ENCODE data around the gene CACNB1.
"Not testable (repeated sequence)": the region's sequence is repeated elsewhere in the genome, so short reads cannot be mapped to it uniquely, and the experiment has no call there.

Gene CACNB1

DNA sequence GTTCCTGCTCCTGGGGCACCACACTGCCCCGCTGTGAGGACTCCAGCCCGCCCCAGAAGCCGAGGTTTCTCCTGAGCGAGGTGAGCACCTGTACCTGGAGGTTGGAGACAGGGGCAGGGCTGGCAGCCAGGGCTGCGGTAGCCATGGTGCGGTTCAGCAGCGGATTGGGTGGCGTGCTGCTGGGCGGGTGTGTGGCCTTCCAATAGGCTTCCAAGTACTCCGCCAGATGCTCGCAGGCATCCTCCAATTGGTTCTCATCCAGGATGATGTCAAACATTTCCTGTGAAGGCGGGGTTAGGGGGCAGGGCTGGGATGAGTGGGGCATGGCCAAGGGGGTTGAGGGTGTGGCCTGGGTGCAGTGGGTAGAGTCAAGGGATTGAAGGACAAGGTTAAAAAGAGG is 20.2 kb downstream of the CACNB1 start:
- DNase-seq (ENCODE audit: low read depth in 2 of 2, low spot score in 1 of 2): no peak

DNA sequence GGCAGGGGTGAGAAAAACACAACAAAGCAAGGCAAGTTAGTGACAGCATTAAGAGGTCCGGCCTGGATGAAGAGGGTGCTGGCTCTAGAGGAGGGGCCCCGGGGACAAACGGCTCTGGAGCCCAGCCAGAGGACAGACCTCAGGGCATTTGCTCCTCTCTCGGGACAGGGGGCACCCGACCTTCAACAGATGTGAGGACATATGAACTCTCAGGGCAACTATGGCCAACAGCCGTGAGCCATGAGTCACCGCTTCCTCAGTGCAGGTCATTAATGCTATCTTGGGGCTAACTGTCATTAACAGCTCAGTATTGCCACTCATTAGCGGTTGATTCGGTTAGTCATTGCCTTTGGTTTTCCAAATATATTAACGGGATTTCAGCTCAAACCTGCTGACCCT is 21.8 kb downstream of the CACNB1 start:
- DNase-seq (ENCODE audit: low read depth in 2 of 2, low spot score in 1 of 2): no peak

DNA sequence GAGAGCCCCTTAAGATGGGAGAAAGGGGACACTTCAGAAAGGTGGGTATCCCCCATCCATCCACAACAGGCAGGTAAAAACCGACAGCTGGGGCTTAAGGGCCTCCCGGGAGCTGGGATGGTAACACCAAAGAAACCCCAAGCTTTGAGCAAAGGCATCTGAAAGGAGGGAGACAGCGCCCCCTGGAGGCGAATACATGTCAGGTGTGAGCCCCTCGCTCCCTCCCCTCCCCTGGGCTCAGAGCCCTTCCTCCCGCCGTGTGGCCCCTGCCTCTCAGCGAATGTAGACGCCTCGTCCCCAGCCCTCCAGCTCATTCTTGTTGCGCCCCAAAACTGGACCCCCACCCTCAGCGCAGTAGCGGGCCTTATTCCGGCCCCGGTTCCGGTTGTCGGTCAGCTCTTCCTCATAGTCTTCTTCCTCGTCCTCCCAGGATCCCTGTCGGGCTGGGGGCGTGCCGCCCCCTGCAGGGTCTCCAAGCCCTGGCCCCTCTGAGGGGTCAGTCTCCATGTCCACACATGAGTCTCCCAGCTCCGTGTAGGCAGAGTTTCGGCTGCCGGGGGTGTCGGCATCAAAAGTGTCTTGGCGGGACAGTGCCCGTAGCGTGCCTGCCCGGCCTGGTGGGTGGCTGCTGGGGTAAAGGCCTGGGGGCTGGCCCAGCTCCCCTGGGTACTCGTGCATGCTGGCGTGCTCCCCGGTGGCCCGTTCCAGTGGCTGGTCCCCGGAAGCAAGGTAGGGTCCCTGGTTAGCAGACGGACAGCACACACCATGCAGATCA is 22.4 kb downstream of the CACNB1 start:
- peak; percentile 57 to 69 for DNase-seq (ENCODE audit: low read depth in 2 of 2, low spot score in 1 of 2)

DNA sequence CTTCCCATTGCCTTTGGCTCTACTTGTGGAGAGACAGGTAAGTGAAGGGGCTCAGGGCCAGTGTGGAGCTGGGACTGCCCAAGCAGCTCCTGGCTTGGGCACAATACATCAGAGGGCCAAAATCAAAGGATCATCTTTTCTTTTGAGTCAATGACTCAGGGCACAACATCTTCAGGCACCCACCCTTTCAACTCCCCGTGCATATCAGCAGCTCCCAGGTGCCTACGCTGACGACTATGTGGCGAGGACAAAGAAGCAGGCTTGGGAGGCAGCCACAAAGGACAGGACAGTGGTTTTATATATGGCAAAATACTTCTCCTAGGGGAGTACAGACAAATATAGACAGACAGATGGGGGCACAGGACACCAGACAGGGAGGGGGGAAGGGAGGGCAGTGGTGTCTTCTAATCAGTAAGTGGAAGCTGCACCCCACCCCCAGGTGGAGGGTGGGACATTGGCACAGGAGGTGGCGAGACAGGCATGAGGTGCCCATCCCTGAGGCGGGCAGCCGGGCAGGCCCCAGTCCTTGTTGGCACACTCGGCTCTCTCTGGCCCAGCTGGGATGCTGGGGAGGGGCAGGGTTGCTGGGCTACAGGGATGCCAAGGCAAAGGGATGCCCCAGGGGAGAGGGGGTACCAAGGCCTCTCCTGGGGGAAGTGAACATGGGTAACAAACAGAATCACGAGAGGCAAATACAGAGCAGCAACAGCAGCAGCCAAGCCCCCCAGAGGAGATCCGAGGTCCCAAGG is 23.8 kb downstream of the CACNB1 start:
- DNase-seq (ENCODE audit: low read depth in 2 of 2, low spot score in 1 of 2): no peak

DNA sequence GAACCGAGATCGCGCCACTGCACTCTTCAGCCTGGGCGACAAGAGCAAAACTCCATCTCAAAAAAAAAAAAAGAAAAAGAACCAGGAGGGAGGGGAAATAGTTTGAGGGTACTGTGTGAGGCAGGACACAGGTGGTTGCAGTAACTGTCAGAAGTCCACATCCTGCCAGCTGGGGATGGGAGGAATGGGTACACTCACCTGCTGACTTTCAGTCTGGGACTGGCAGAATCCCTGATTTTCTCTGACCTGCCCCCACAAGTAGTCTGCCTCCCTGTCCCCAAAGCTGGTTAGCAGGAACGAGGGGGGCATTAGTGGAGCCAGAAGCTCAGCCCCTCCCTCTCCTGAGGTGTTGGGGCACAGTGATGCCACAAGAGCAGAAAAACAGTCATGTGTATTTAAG is 24.4 kb downstream of the CACNB1 start:
- DNase-seq (ENCODE audit: low read depth in 2 of 2, low spot score in 1 of 2): no peak

DNA sequence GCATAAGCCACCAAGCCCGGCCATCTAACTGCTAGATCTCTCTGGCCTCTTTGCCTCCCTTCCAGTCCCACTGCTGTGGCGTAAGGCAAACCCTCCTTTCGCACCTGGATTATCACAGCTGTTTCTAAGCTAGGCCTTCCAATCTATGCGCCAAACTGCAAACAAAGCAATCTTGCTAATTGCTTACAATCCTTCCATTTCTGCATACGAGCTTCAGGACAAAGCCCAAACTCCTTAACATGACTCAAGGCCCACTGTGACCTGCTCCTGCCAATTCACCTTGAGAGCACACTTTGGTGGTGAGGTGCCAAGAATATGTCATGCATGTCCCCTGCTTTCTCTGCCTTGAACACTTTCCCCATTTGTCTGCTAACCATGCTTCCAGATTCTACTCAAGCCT is 25.5 kb downstream of the CACNB1 start:
- no peak for DNase-seq (ENCODE audit: low read depth in 2 of 2, low spot score in 1 of 2)

DNA sequence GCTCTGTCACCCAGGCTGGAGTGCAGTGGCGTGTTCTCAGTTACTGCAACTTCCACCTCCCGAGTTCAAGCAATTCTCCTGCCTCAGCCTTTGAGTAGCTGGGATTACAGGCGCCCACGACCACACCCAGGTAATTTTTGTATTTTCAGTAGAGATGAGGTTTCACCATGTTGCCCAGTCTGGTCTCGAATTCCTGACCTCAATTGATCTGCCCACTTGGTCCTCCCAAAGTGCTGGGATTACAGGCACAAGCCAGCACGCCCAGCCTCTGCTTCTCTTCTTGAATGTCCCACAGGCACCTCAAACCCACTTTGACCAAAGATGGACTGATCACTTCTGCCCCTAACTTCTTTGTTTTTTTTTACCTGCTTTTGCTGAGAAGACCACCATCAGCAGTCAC is 26.9 kb downstream of the CACNB1 start:
- no peak for DNase-seq (ENCODE audit: low read depth in 2 of 2, low spot score in 1 of 2)

DNA sequence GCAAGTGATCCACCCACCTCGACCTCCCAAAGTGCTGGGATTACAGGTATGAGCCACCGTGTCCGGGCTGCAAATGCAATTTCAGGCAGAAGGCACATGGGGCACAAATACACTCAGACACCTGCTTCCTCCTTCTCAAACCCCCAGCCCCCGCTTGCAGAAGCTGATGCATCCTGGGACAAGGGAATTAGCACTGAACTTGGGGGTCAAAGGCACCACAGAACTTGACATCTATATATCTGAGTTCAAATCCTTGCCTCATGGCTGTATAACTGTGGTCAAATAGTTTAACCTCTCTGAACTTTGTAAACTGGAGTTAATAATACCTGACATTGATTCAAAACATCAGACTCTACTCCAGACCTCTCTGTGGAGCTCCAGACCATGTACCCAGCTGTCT is 27.4 kb downstream of the CACNB1 start:
- DNase-seq (ENCODE audit: low read depth in 2 of 2, low spot score in 1 of 2): no peak

DNA sequence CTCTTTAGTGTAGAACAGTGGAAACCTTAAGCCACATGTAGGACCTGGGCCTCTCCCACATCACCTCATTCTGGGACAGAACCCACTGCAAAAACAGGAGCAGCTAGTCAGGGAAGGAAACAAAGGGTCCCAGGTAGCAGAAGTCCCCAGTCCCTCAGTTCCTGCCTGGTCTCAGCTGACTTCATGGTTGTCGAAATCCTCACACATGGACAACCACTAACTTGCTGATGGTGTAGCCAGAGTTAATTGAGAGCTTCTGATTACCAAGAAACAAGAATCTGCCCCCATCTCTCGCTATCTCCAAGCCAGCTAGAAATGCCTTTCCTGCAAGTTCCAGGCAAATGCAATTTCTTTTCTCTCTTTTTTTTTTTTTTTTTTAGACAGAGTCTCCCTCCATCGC is 28.0 kb downstream of the CACNB1 start:
- DNase-seq (ENCODE audit: low read depth in 2 of 2, low spot score in 1 of 2): no peak

DNA sequence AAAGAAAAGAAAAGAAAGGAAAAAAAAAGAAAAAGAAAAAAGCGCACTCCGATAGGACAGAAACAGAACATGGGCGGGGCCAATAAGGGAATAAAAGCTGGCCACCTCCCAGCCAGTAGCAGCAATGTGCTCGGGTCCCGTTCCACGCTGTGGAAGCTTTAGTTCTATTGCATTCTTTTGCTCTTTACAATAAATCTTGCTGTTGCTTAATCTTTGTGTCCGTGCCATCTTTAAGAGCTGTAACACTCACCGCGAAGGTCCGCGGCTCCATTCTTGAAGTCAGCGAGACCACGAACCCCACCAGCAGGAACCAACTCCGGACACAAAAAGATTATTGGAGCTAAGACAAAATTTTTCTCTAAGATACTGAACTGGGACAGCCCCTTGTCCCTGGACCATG is 28.4 kb downstream of the CACNB1 start:
- no peak for DNase-seq (ENCODE audit: low read depth in 2 of 2, low spot score in 1 of 2)

DNA sequence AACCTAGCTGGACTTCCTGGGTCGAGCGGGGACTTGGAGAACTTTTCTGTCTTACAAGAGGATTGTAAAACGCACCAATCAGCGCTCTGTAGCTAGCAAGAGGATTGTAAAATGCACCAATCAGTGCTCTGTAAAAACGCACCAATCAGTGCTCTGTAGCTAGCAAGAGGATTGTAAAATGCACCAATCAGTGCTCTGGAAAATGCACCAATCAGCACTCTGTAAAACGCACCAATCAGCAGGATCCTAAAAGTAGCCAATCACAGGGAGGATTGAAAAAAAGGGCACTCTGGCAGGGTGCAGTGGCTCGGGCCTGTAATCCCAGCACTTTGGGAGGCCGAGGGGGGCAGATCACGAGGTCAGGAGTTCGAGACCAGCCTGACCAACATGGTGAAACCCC is 29.0 kb downstream of the CACNB1 start:
- not testable (repeated sequence) for DNase-seq (ENCODE audit: low read depth in 2 of 2, low spot score in 1 of 2)

DNA sequence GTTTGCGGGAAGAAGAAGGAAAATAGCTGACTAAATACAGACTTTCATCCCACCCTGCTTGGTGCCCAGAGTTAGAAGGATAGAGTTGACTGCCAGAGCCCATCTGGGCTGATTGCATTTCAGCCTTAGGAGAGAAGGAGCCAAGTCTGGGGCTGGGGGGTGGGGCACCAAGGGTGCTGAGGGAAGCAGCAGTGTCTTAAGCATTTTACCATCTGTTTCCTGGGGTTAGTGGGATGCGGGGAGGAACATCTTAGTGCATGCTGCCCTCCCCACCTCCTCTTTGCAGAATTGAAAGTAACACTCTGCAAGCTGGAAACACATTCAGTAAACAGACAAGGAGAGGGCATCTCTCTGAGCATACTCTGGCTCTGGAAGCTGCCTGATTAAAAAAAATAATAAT is 30.0 kb downstream of the CACNB1 start:
- DNase-seq (ENCODE audit: low read depth in 2 of 2, low spot score in 1 of 2): no peak

DNA sequence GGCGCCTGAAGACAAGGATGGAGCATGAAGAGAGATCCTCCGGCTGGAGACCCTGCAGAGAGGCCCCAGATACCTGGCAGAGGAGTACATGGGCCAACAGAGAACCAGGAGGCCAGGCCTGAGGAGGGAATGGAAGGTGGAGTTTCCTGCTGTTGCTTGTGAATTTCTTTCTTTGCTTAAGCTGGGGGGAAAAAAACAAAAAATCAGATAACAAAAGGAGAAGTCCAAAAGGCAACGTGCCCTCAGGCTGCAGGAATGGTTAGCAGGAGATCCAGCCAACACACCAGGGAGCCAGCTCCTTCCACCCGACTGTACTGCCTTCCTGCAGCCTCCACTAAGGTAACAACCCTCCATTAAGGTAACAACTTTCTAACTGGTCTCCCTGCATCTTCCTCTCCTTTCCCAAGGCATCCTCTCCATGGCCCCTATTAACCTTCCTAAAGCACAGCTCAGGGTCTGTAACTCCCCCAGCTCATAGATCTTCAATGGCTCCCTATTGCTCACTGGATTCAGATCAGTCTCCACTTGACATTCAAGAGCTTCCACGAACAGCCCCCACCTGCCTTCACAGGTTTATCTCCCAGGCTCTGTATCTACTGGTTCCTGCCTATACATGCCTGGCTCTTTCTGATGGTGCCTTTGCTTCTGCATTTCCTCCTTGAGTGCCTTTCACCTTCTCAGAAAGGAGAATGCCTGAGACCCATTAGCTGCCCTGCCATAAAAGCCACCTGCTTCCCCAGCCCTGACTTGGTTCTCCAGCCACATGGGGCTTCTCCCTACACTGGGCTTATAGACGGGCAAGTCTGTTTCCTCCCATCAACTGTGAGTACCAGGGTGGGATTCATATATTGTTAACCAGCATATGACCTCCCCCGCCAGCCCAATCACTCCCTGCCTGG is 30.8 kb downstream of the CACNB1 start:
- no peak for DNase-seq (ENCODE audit: low read depth in 2 of 2, low spot score in 1 of 2)

DNA sequence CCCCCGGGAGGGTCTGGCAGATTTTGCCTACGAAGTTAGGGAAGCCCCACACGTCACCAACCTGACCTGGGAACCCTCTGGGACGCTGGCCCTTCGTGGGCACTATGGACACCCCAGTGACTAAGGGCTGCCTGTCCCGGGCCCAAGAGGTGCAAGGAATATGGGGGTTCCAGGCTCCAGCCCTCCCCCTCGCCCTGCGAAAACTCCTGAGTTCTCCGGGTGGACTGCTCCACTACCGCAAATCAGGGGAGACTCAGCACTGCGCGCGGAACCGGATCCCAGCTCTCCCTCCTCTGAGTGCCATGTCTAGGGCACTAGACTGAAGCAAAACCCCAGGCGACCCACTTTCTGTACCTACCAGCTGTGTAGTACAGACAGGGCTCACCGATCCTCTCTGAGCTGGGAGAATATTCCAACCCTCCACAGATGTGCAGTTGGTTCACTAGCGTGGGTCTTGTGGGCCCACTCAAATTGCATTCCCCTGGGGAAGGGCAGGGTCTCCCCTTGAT is 31.6 kb downstream of the CACNB1 start, which contains the start of gene ARL5C:
TSS of gene ARL5C (minus strand) at position 321 of the 509 bp plus-strand sequence. CDS start 401 bp downstream, outside the sequence.
- no peak for DNase-seq (ENCODE audit: low read depth in 2 of 2, low spot score in 1 of 2)

DNA sequence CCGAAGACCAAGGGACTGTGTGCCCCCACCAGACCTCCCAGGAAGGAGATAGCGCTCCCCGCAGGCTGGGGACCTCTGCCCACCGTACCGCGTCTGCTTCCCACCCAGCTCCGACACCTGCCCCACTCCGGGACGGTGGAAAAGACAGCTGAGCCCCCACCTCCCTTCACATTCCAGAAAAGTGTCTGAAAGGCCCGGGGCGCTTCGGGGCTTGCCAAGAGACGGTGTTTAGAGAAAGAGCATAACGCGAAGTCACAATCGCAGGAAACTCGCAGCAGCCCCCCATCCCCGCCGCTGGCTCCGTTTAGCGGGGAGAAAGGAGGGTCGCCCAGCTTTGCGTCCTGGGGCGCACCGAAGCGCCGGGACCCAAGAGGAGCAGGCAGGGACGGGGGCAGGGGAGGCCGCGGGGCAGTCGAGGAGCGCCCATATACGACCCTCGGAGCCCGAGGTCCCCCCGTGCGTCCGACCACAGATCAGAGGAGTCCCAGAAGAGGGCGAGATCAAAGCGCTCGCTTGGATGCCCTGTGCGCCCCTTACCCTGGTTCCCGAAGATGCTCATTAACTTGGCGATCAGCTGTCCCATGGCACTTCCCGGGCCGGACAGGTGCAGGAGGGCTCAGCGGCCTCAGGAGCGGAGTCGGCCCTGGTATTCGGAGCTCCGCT is 32.2 kb downstream of the CACNB1 start:
- DNase-seq (ENCODE audit: low read depth in 2 of 2, low spot score in 1 of 2): no peak

DNA sequence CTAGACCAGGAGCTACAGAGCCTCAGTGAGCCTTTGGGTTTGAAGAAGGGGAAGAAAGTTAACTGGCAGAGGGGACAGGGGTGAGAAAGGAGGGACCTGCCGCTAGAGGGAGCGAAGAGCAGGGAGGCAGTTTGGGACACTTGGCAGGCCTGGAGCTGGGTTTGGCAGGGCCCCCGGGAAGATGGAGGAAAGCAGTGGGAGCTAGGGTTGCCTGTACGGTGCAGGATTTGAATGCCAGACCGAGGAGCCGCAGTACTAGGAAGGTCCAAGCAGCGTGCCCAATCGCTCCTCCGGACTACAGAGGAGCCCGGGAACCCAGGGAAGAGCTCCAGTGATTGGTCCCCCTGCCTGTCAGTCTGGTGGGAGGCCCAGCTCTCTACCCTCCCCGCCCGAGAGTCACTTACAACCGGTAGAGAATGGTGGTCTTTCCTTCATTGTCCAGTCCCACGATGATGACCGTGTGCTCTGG is 32.8 kb downstream of the CACNB1 start:
- peak; percentile 36 to 47 for DNase-seq (ENCODE audit: low read depth in 2 of 2, low spot score in 1 of 2)

DNA sequence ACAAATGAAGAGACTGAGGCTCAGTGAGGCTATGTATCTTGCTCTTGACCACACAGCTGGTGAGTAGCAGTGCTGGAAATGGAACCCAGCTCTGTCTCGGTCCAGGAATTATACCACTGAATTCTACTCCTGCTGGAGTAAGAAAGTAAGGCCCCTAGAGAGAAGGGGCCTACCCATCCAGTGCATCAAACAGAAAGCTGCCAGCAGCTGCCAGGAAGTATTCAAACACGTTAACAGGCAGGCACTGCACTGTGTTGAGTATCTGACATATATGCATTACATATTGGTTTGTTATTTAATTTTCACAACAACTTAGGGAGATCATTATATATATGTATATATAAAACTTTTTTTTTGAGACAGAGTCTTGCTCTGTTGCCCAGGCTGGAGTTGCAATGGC is 35.5 kb downstream of the CACNB1 start:
- DNase-seq (ENCODE audit: low read depth in 2 of 2, low spot score in 1 of 2): no peak

DNA sequence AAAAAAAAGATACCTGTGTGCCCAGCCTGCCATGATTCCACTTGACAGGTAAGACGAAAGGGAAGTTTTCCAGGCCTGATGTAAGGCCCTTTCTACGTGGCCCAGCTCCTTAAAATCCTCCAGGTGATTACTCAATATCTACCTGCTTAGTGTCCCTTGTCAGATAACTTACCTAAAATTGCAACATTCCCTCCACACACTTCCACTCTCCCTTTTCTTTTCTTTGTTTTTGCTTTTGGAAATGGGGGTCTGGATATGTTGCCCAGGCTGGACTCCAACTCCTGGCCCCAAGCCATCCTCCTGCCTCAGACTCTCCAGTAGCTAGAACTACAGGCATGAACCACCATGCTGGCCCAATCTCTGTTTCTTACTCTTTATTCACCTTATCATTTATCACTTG is 38.8 kb downstream of the CACNB1 start:
- no peak for DNase-seq (ENCODE audit: low read depth in 2 of 2, low spot score in 1 of 2)

DNA sequence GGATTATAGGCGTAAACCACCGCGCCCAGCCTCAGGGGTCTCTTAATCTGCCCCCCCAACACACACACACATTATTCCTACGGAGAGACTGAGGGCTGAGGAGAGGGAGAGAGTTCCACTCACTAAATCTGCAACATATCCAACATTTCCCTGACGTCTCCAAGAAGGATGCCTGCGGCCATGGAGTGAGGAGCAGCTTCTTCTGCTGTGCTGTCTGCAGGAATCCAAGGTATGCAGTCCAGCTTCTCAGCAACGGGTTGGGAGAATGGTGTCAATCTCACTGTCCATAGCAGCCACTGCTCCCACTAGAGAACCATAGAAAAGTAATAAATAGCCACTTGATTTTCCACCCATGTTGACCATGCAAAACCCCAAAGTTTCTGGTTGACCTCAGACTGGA is 41.0 kb downstream of the CACNB1 start:
- no peak for DNase-seq (ENCODE audit: low read depth in 2 of 2, low spot score in 1 of 2)

DNA sequence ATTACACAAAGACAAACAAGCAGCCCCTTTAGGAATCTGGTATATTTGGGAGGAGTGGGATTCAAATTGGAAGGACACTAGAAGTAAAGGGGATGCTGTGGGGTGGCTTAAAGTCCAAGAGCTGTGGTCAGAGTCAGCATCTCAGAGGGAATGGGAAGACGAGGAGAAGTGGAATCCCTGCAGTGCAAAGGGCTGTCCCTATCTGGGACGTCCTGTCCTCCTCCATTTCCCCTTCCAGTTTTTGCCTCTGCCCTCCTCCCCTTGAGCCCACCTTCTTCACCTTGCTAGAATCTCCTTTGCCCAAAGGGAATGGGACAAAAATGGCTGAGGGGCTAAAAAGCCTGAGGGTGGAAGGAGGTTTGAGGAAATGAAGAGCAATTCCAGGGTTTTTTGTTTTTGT is 41.8 kb downstream of the CACNB1 start:
- DNase-seq (ENCODE audit: low read depth in 2 of 2, low spot score in 1 of 2): no peak

DNA sequence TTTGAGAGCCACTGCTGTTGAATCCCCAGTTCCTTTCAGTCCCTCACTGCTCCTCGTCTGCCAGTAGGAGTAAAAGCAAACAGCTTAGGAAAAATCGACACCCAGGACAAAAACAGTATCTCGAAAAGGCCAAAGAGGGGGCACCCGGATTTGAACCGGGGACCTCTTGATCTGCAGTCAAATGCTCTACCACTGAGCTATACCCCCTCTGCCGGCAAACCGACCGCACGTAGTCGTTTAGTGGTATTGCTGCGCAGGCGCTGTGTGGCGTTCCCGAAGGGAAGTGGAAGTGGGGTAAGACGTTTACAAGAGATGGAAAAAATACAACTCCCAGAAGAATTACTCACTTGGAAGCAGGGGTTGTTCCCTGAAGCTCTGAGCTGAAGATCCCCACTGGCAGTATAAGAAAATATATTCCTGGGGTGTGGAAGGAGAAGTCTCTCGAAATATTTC is 43.8 kb downstream of the CACNB1 start:
- peak; percentile 93 to 95 for DNase-seq (ENCODE audit: low read depth in 2 of 2, low spot score in 1 of 2)

Measured in stimulated activated CD8-positive, alpha-beta memory T cell treated with anti-CD3 and anti-CD28 coated beads, Interleukin-4, amount 100 ng/mL, for 1 hour (primary cell).